KG1 (cell line): ENCODE results near the gene TTC8.
"Not testable (repeated sequence)": the region's sequence is repeated elsewhere in the genome, so short reads cannot be mapped to it uniquely, and the experiment has no call there.

ENCODE experiments used
- DNase-seq: peaks from one replicate; lab custom pipeline; 2025; lab: John Stamatoyannopoulos, UW

TTC8 gene

GRCh38 chr14:88825078-88825458, 617 bp downstream of the TTC8 start:
- no peak for DNase-seq

- DNase-seq: no peak
Measured at GRCh38 chr14:88825503-88825902, 1.1 kb downstream of the TTC8 start.

GRCh38 chr14:88829188-88829587, 4.7 kb downstream of the TTC8 start:
- no peak for DNase-seq

GRCh38 chr14:88829685-88830302, 5.3 kb downstream of the TTC8 start:
- no peak for DNase-seq

GRCh38 chr14:88831284-88831683, 6.8 kb downstream of the TTC8 start:
- no peak for DNase-seq

- DNase-seq: no peak
Measured at GRCh38 chr14:88834883-88835431, 10.5 kb downstream of the TTC8 start.

- DNase-seq: no peak
Measured at GRCh38 chr14:88835661-88836060, 11.2 kb downstream of the TTC8 start.

- no peak for DNase-seq
Measured at GRCh38 chr14:88837495-88837894, 13.0 kb downstream of the TTC8 start.

GRCh38 chr14:88838015-88838414, 13.6 kb downstream of the TTC8 start:
- no peak for DNase-seq

- no peak for DNase-seq
Measured at GRCh38 chr14:88840926-88841325, 16.5 kb downstream of the TTC8 start.

GRCh38 chr14:88841741-88842140, 17.3 kb downstream of the TTC8 start:
- no peak for DNase-seq

- no peak for DNase-seq
Measured at GRCh38 chr14:88842414-88842813, 18.0 kb downstream of the TTC8 start.

- DNase-seq: no peak
Measured at GRCh38 chr14:88844980-88845491, 20.6 kb downstream of the TTC8 start.

- DNase-seq: no peak
Measured at GRCh38 chr14:88848571-88848970, 24.1 kb downstream of the TTC8 start.

GRCh38 chr14:88849716-88850115, 25.3 kb downstream of the TTC8 start:
- DNase-seq: no peak

GRCh38 chr14:88851587-88851986, 27.1 kb downstream of the TTC8 start:
- DNase-seq: no peak

- no peak for DNase-seq
Measured at GRCh38 chr14:88852632-88853031, 28.2 kb downstream of the TTC8 start.

GRCh38 chr14:88853129-88853528, 28.7 kb downstream of the TTC8 start:
- no peak for DNase-seq

- DNase-seq: no peak
Measured at GRCh38 chr14:88856786-88857366, 32.4 kb downstream of the TTC8 start.

- not testable (repeated sequence) for DNase-seq
Measured at GRCh38 chr14:88857861-88858260, 33.4 kb downstream of the TTC8 start.

GRCh38 chr14:88859118-88859517, 34.7 kb downstream of the TTC8 start:
- not testable (repeated sequence) for DNase-seq

- no peak for DNase-seq
Measured at GRCh38 chr14:88863167-88863566, 38.7 kb downstream of the TTC8 start.

- DNase-seq: no peak
Measured at GRCh38 chr14:88864198-88864597, 39.7 kb downstream of the TTC8 start.

- no peak for DNase-seq
Measured at GRCh38 chr14:88866305-88866704, 41.9 kb downstream of the TTC8 start.
